Parathyroid adenoma (tissue), 2 donors: ENCODE data around the gene MOB3B.

Experiments
- H2AFZ ChIP-seq: fragments of 300-600 bp; sonication (generic); one replicate; pipeline ENCODE4 v1.7.0; 2017; ENCODE audit warnings: antibody characterized with exemption, mild to moderate bottlenecking
- H3K27ac ChIP-seq: fragments of 300-600 bp; sonication (generic); one replicate; pipeline ENCODE4 v1.7.0; 2017
- H3K27me3 ChIP-seq: fragments of 300-600 bp; sonication (generic); one replicate; pipeline ENCODE4 v1.7.0; 2017; ENCODE audit warnings: low read length; ENCODE audit not compliant: control insufficient read depth, insufficient read depth
- H3K36me3 ChIP-seq: fragments of 300-600 bp; sonication (generic); one replicate; pipeline ENCODE4 v1.7.0; 2017; ENCODE audit warnings: low read length; ENCODE audit not compliant: control insufficient read depth, insufficient read depth
- H3K4me1 ChIP-seq: fragments of 300-600 bp; sonication (generic); one replicate; pipeline ENCODE4 v1.7.0; 2017; ENCODE audit warnings: control low read depth
- H3K4me2 ChIP-seq: fragments of 300-600 bp; sonication (generic); one replicate; pipeline ENCODE4 v1.7.0; 2017; ENCODE audit warnings: low read length
- H3K4me3 ChIP-seq: fragments of 300-600 bp; sonication (generic); one replicate; pipeline ENCODE4 v1.7.0; 2017; ENCODE audit warnings: low read depth, low read length
- H3K79me2 ChIP-seq: fragments of 300-600 bp; sonication (generic); one replicate; pipeline ENCODE4 v1.7.0; 2017; ENCODE audit warnings: control low read depth
- H3K9ac ChIP-seq: fragments of 300-600 bp; sonication (generic); one replicate; pipeline ENCODE4 v1.7.0; 2017; ENCODE audit warnings: mild to moderate bottlenecking
- H3K9me3 ChIP-seq: fragments of 300-600 bp; sonication (generic); one replicate; pipeline ENCODE4 v1.7.0; 2017; ENCODE audit warnings: low read length; ENCODE audit not compliant: control insufficient read depth
- TF ChIP-seq, protein P1 (sequence below): fragments of 300-600 bp; sonication (generic); IDR thresholded peaks from one replicate; pipeline ENCODE4 v1.7.0; 2017; ENCODE audit warnings: antibody characterized with exemption, mild to moderate bottlenecking
- donor health status: primary hyperparathyroidism.

MOB3B gene

DNA sequence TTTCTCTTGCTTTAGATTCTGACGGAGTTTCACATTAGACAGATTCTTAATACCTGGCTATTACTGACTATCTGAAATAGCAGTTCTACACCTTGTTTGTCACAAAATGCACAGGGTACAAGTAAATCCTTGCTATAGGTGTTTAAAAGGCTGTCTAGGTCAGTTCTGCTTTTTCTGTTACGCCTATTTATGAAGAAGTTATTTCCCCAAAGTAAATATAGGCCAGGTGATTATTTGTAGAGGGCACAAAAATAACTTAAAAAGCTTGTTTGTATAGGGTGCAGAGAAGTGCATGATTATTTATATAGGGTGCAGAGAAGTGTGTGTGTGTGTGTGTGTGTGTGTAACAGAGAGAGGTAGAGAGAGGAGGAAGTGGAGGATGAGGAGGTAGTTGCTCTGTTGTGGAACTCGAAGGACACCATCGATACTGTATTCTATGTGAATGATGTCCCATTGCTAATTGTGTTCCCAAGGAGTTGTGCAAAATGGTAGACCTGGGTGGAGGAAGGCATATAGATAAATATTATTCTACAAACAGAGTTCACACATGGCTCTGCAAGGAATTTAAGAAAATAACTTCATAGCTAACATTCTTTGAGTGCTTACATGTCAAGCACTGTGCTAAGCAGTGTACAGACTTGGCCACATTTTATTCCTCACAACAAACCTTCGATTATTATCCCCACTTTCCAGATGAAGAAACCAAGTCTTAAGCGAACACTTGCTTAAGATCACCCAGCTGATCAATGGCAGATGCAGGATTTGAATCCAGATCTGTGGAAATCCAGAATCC lies 136.4 kb downstream of the MOB3B start:
- Histone ChIP-seq H3K79me2 (no peaks in the 10 kb centered on the region), H3K9ac (no peak overlapping the region), H3K4me2 (no peak overlapping the region), H3K36me3 (no peaks in the 10 kb centered on the region), H3K4me3 (no peak overlapping the region), H3K27ac (no peak overlapping the region), H3K27me3 (no peaks in the 10 kb centered on the region), H2AFZ (no peak overlapping the region), H3K9me3 (no peaks in the 10 kb centered on the region), H3K4me1 (no peaks in the 10 kb centered on the region)
- TF ChIP-seq, protein P1, sequence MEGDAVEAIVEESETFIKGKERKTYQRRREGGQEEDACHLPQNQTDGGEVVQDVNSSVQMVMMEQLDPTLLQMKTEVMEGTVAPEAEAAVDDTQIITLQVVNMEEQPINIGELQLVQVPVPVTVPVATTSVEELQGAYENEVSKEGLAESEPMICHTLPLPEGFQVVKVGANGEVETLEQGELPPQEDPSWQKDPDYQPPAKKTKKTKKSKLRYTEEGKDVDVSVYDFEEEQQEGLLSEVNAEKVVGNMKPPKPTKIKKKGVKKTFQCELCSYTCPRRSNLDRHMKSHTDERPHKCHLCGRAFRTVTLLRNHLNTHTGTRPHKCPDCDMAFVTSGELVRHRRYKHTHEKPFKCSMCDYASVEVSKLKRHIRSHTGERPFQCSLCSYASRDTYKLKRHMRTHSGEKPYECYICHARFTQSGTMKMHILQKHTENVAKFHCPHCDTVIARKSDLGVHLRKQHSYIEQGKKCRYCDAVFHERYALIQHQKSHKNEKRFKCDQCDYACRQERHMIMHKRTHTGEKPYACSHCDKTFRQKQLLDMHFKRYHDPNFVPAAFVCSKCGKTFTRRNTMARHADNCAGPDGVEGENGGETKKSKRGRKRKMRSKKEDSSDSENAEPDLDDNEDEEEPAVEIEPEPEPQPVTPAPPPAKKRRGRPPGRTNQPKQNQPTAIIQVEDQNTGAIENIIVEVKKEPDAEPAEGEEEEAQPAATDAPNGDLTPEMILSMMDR: no peak

DNA sequence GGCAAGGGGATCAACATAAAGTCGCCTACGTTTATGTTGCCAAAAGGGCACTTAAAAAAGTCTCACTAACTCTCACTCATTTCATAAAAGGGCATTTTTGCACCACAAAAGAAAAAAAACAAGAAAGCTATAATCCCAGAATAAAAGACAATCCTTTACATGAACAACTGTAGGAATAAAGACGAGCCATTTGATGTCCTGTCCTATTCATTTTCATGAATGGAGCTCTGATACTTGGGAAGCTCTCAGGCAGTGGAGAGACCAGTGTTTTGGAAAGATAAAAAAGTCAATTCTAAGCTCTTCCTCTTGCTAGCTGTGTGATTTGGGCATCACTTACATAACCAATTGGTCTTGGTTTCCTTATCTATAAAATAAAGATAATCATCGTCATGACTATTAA lies 137.2 kb downstream of the MOB3B start:
- Histone ChIP-seq H3K27ac (no peak overlapping the region), H3K79me2 (no peaks in the 10 kb centered on the region), H3K9ac (no peak overlapping the region), H3K4me2 (no peak overlapping the region), H3K9me3 (no peaks in the 10 kb centered on the region), H3K27me3 (no peaks in the 10 kb centered on the region), H3K36me3 (no peaks in the 10 kb centered on the region), H2AFZ (no peak overlapping the region), H3K4me3 (no peak overlapping the region), H3K4me1 (no peaks in the 10 kb centered on the region)
- TF ChIP-seq, protein P1: no peak

DNA sequence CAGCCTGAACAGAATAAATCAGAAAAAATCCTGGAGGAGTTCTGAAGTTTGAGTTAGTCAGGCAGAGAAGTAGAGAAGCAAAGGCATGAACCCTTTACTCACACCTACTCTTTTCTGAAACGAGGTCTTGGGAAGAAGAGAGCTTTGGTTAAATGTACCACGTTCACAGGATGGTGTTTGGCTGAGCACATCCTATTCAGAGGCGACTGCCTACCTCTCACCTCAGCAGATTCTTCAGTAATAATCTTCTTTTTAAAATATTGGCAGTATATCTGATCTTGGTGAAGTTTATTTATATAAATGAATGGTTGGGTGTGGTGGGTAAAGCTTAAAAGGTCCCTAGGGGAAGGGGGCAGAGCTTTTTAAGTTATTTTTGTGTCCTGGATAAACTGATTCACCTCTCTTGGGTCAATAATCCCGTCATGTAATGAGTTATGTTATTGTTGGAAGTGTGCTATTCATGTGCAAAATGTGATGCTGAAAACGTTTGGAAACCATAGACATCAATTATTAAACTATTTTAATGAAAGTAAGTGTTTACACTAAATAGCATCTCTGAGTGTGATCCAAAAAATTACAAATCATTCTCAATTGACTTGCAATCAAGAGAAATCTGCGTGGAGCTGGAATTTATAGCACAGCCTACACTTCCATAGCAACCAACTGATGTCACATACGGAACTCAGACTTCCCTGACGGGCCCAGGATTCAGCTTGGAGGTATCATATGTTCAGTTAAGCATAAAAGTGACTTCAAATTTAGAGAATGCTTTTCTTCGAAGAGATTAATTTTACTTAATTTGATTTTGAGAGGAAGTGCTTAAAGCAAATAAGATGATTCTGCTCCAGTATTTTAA lies 138.3 kb downstream of the MOB3B start:
- no peaks in the 10 kb centered on the region for H3K9me3 ChIP-seq
- no peaks in the 10 kb centered on the region for H3K27me3 ChIP-seq
- H3K4me3 ChIP-seq: no peak overlapping the region
- no peaks in the 10 kb centered on the region for H3K79me2 ChIP-seq
- no peak overlapping the region for H3K27ac ChIP-seq
- no peaks in the 10 kb centered on the region for H3K36me3 ChIP-seq
- H3K4me2 ChIP-seq: no peak overlapping the region
- no peak overlapping the region for H3K9ac ChIP-seq
- H2AFZ ChIP-seq: no peak overlapping the region
- TF ChIP-seq, protein P1: no peak
- H3K4me1 ChIP-seq: no peaks in the 10 kb centered on the region

DNA sequence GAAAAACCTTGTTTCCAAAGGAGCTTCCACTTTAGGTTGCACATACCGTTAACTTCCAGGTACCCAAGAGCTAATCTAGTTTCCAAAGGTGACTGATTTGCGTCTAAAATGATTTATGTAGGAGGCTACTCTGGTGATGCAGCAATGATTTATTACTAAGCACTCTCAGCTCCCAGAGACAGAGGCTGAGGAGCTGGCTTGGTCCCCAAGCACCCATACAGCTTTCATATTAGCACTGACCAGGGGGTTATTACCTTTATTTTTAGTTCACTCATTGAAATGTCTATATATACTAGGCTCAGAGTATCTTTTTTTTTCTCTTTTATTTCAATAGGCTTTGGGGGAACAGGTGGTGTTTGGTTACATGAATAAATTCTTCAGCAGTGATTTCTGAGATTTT lies 141.5 kb downstream of the MOB3B start:
- TF ChIP-seq, protein P1: no peak
- no peak overlapping the region for H3K9ac ChIP-seq
- H2AFZ ChIP-seq: no peak overlapping the region
- no peaks in the 10 kb centered on the region for H3K9me3 ChIP-seq
- no peak overlapping the region for H3K27ac ChIP-seq
- H3K4me1 ChIP-seq: no peaks in the 10 kb centered on the region
- no peaks in the 10 kb centered on the region for H3K36me3 ChIP-seq
- no peak overlapping the region for H3K4me3 ChIP-seq
- no peaks in the 10 kb centered on the region for H3K27me3 ChIP-seq
- no peak overlapping the region for H3K4me2 ChIP-seq
- no peaks in the 10 kb centered on the region for H3K79me2 ChIP-seq
